GM18508 (cell line): ENCODE results near the gene SYPL2.
"Not testable (repeated sequence)": the region's sequence is repeated elsewhere in the genome, so short reads cannot be mapped to it uniquely, and the experiment has no call there.

Source experiments
- ATAC-seq: cut with Tn5 transposase; IDR thresholded peaks from one replicate; pipeline ENCODE4 v1.9.1; 2021; ENCODE audit warnings: moderate number of reproducible peaks; ENCODE audit not compliant: insufficient read depth, unreplicated experiment

The SYPL2 gene

GRCh38 chr1:109468903-109469302 lies 2.6 kb downstream of the SYPL2 start:
- ATAC-seq = no peak

GRCh38 chr1:109470245-109470644 lies 3.9 kb downstream of the SYPL2 start:
- no peak for ATAC-seq

DNA sequence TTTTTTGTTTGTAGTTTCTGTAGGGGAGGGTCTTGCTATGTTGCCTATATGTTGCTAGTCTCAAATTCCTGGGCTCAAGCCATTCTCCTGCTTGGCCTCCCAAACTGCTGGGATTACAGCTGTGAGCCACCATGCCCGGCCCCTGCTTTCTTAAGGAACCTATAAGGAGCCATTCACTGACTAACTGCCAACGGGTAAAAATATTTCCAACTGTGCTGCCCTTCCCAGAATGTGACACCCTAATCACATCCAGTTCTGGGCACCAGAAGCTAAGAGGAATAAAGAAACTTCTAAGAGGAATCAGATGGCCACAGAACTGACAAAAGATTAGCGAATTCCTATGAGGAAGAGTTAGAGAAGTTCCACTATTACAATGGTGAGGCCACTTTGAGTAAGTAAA lies 6.4 kb downstream of the SYPL2 start:
- ATAC-seq = no peak

- not testable (repeated sequence) for ATAC-seq
Measured at GRCh38 chr1:109473284-109474057, 7.1 kb downstream of the SYPL2 start.

GRCh38 chr1:109474697-109475096 lies 8.4 kb downstream of the SYPL2 start:
- no peak for ATAC-seq

GRCh38 chr1:109475261-109475660 lies 8.9 kb downstream of the SYPL2 start:
- no peak for ATAC-seq

DNA sequence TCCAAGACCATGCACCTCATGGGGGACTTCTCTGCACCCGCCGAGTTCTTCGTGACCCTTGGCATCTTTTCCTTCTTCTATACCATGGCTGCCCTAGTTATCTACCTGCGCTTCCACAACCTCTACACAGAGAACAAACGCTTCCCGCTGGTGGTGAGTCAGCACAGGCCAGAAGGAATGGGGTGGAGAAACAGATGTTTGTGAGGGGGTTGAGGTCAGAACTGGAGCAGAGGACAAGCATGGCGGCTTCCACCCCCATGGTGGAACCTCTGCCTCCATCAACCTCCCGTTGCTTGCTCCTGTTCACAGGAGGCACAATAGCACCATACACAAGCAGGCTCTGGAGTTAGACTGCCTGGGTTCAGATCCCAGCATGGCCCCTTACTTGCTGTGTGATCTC lies 10.5 kb downstream of the SYPL2 start:
- ATAC-seq = no peak

GRCh38 chr1:109477821-109478220 lies 11.5 kb downstream of the SYPL2 start:
- ATAC-seq = no peak

- no peak for ATAC-seq
Measured at GRCh38 chr1:109478806-109479205, 12.5 kb downstream of the SYPL2 start.

- ATAC-seq = no peak
Measured at GRCh38 chr1:109479311-109479710, 13.0 kb downstream of the SYPL2 start.

DNA sequence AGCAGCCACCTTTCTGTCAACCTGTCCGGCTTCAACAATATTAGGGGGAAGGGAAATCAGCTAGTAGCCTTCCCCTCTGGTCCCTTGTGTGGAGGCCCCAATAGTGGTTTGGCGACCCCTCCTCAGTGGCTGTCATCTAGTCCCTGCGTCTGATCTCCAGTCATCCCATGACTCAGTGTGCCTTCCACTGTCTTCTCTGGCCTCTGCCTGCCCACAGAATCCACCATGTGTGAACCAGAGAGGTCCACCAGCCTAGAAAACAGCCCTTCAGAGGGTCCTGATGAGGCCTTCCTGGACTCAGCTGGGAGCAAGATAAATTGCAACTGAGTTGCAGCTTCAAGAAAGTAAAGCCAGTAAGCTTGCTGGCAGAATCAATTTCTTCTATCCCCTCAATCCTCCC lies 13.6 kb downstream of the SYPL2 start:
- no peak for ATAC-seq

GRCh38 chr1:109481646-109482045 lies 15.3 kb downstream of the SYPL2 start:
- no peak for ATAC-seq

- ATAC-seq = no peak
Measured at GRCh38 chr1:109482242-109482641, 15.9 kb downstream of the SYPL2 start.

- ATAC-seq = no peak
Measured at GRCh38 chr1:109482791-109483671, 16.7 kb downstream of the SYPL2 start.

GRCh38 chr1:109483672-109484518 lies 17.5 kb downstream of the SYPL2 start, which contains the start of gene ATXN7L2:
Gene ATXN7L2, plus strand, starts transcription at chr1:109483905. Its CDS starts 49 bp downstream, at chr1:109483954.
- ATAC-seq = no peak

GRCh38 chr1:109484519-109484975 lies 18.2 kb downstream of the SYPL2 start:
- no peak for ATAC-seq

DNA sequence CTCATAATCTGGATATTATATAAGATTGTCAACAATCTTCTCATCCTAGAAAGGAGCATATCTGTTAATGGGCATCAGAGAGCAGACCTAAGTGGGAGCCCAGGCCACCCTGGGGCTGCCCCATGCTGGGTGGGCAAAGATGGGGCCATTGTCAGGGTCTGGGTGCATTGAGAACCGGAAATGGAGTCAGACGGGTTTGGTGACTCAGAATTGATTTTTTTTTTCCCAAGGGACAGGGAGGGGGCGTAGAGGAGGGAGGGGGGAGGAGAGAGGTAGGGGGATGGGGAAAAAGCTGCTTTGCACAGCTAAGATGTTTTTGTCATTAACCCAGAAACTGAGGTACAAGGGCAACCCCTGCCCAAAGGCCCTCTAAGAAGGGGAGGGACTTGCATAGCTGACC lies 18.7 kb downstream of the SYPL2 start:
- no peak for ATAC-seq

GRCh38 chr1:109487261-109487660 lies 20.9 kb downstream of the SYPL2 start:
- no peak for ATAC-seq

GRCh38 chr1:109488201-109488600 lies 21.9 kb downstream of the SYPL2 start:
- no peak for ATAC-seq

GRCh38 chr1:109488696-109489095 lies 22.4 kb downstream of the SYPL2 start:
- ATAC-seq = no peak
